ENCODE data around the gene GPR180. TPM values are rescaled to one million over a fixed set of nuclear protein-coding genes. Genes with fewer than 3 reads are reported as not detected.

The GPR180 gene
- total and polyA plus RNA-seq, 2 experiments from 2014 or later, result 3.7 to 9.5 TPM

Small RNA genes within 50 kb of the gene (small RNA-seq; reads per million reads assigned to genes)
- 0.15 reads per million for gene RNA5SP36 (ENCODE audit: low replicate concordance)

Other genes starting within 250 kb of the GPR180 start
- 0.14 TPM in 1 of 2 replicates, not detected in the other for gene DCT, start 122.2 kb upstream of the GPR180 start, total RNA-seq (2014; rRNA removed; shearing (Covaris generic))
- not detected in 2 replicates for gene DCT, start 122.2 kb upstream of the GPR180 start, polyA plus RNA-seq (2016; fragmentation: Nextera tagmentation; extraction: Ambion mirVana)
- 19.6 and 23.9 TPM in 2 replicates for gene TGDS, start 5.7 kb upstream of the GPR180 start, total RNA-seq (2014; rRNA removed; shearing (Covaris generic))
- 18.1 and 18.4 TPM in 2 replicates for gene TGDS, start 5.7 kb upstream of the GPR180 start, polyA plus RNA-seq (2016; fragmentation: Nextera tagmentation; extraction: Ambion mirVana)
- 3.5 and 4.7 TPM in 2 replicates for gene SOX21, start 110.7 kb downstream of the GPR180 start, total RNA-seq (2014; rRNA removed; shearing (Covaris generic))
- gene SOX21, start 110.7 kb downstream of the GPR180 start, polyA plus RNA-seq (2016; fragmentation: Nextera tagmentation; extraction: Ambion mirVana), result 1.7 and 2.3 TPM in 2 replicates